CD4-positive, alpha-beta T cell treated with Interleukin-4 for 1 hour (primary cell): ENCODE results near the gene TUBGCP3.
"Not testable (repeated sequence)": the region's sequence is repeated elsewhere in the genome, so short reads cannot be mapped to it uniquely, and the experiment has no call there.

Source experiments
- DNase-seq, 2 donors: peaks; one replicate each; pipeline ENCODE4 v3.0.0-alpha.2; 2020 to 2022

The TUBGCP3 gene, protein sequence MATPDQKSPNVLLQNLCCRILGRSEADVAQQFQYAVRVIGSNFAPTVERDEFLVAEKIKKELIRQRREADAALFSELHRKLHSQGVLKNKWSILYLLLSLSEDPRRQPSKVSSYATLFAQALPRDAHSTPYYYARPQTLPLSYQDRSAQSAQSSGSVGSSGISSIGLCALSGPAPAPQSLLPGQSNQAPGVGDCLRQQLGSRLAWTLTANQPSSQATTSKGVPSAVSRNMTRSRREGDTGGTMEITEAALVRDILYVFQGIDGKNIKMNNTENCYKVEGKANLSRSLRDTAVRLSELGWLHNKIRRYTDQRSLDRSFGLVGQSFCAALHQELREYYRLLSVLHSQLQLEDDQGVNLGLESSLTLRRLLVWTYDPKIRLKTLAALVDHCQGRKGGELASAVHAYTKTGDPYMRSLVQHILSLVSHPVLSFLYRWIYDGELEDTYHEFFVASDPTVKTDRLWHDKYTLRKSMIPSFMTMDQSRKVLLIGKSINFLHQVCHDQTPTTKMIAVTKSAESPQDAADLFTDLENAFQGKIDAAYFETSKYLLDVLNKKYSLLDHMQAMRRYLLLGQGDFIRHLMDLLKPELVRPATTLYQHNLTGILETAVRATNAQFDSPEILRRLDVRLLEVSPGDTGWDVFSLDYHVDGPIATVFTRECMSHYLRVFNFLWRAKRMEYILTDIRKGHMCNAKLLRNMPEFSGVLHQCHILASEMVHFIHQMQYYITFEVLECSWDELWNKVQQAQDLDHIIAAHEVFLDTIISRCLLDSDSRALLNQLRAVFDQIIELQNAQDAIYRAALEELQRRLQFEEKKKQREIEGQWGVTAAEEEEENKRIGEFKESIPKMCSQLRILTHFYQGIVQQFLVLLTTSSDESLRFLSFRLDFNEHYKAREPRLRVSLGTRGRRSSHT

DNA sequence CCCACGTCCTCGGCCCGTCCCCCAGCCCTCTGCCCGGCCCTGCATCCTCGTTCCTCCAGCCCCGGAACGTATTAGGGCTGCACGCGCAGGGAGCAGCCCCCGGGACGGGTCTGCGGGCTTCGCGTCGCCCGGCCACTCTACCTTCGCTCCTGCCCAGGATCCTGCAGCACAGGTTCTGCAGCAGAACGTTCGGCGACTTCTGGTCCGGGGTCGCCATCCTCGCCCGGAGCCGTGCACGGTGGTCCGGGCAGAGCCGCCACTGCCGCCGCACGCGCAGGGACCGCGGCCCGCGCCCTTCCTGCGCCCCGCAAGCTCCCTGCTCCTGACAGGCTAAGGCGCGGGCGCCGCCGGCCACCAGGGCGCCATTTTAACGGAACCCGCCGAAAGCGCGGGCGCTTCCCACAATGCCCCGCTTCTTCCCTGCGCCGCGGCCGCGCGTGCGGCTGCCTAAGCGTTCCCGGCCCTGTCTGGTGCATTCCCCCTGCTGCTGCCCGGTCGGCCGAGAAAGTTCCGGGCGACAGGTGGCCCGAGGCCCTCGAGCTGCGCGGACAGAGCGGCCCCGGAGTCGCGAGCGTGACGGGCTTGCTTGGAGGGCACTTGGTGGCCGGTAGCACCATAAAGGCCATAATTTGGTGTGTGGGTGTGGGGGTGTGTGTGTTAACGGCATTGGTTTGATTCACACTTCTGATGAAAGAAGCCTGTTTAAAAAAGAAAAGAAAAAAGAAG is at the start of gene TUBGCP3:
Gene TUBGCP3 (minus strand): TSS at position 390 of the 726 bp plus-strand sequence. CDS start 173 bp downstream, at position 217.
- peak; percentile 78 to 79 for DNase-seq

DNA sequence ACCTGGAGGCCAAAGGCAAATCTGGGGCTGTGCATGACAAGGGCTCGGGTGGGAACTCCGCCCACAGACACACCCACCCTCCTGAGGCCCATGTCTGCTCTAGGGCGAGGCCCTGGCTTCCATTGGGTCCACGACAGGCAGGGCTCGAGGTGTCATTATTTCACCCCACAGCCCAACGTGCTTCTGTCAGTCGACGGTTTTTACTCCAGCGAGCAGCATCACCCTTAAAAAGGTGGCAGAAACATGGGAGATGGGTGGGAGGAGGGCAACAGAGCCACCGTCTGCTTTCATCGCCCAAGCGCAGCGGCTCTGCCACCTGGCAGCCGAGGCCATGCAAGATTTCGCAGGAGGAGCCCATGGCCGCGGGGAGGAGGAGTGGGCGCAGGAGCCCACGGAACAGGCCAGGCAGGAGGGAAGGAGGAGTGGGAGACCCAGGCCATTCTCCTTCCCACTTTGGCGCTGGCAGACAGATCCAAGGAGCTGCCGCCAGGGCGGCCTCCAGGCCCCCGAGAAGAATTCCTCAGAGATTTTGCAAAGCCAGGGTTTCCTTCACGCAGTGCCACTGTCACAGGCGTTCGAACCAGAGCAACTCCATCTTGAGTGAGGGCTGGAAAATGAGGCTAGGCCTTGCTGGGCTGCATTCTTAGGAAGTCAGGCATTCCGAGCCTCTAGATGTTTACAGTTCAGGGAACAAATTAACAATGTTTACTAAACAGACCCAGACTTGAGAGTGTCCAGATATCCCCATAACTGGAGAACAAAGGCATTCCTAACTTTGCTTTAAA is 49.3 kb upstream of the TUBGCP3 start:
- DNase-seq = no peak

DNA sequence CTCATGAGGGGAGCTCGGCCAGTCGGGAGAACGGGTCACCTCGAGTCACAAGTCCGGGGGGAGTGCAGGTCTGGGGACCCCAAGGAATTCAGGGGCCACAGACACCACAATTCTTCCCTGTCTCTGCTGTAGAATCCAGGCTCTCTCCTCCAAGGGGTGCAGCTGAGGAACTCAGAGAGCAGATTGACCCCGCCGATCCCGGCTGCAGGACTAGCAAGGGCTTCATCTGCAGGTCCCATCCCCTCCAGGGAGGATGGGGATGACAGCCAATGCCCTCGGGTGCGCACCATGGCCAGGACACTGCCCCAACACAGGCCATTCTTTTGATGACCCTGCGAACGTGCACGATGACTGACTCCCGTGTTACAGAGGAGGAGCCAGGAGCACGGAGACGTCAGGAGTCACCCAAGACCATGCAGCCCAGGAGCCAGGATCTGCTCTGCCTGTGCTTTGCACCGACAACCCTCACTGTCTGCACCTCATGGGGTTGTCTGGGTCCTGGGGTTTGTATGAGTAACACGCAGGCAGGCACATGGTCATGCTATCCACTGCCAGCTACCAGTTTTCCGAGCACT is 48.5 kb upstream of the TUBGCP3 start:
- no peak for DNase-seq

DNA sequence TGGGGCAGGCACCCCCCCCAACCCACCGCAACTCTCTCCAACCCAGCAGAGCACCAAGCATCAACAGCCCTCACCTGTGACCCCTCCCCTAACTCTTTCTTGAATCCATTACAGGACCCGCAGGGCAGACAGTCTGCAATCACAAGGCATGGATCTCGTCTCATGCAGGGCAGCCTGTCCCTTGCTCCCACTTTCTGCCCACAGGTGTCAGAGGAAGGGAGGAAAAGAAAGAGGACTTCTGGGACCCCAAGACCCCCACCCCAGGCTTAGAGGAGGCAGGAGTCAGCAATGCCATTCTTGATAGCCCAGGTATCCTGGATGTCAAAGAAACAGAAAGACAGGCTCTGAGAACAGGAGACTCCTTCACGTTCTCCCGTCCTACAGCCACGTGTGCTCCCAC is 47.4 kb upstream of the TUBGCP3 start:
- no peak for DNase-seq

DNA sequence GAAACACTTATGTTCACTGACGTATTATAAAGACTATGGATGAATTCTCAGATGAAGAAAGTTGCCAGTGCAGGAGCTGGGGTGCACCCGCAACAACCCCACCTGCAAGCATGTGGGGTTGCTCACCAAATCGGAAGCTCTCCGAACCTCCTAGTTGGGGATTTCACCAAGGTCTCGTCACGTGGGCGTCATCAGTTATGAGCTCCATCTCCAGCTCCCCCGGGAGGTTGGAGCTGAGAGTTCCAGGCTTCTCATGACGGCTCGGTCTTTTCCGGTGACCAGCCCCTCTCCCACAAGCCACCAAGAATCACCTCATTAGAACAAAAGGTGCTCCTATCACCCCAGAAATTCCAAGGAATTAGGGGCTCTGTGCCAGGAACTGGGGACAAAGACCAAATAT is 46.1 kb upstream of the TUBGCP3 start:
- no peak for DNase-seq

DNA sequence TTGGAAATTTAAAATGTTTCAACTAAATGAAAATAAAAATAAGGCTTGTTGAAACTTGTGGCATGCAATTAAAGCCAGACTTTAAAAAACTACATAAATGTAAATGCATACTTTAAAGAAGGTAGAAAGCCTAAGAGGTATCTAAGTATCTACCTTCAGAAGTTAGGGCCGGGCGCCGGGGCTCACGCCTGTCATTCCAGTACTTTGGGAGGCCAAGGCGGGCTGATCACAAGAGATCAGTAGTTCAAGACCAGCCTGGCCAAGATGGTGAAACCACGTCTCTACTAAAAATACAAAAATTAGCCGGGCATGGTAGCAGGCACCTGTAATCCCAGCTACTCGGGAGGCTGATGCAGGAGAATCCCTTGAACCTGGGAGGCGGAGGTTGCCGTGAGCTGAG is 42.3 kb upstream of the TUBGCP3 start:
- DNase-seq = not testable (repeated sequence)

DNA sequence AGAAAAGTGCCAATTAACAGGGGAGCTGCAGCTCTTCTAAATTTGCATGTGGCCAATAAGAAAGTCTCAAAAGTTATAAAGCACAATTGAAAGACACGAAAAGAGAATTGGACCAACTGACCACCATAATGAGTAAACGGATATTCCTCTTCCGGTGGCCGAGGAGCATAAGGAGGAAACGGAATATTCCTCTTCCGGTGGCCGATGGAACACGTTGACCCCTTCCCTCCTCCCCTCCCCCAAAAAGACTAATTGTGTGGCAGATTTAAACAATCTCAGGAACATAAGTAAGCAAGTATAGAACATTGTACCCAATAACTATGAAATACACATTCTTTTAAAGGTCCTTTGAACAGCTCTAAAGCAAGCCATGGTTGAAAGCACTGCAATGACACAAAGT is 41.2 kb upstream of the TUBGCP3 start:
- DNase-seq = no peak

DNA sequence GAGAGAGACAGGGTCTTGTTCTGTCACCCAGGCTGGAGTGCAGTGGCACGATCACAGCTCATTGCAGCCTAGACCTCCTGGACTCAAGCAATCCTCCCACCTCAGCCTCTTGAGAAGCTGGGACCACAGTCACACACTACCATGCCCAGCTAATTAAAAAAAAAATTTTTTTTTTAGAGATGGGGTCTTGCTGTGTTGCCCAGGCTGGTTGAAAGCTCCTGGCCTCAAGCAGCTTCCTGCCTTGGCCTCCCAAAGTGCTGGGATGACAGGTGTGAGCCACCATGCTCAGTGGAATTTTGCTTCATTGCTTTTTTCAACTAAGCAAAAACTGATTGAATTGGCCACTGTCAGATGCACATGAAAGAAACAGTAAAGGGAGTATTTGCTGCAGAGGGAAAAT is 39.7 kb upstream of the TUBGCP3 start:
- DNase-seq = not testable (repeated sequence)

DNA sequence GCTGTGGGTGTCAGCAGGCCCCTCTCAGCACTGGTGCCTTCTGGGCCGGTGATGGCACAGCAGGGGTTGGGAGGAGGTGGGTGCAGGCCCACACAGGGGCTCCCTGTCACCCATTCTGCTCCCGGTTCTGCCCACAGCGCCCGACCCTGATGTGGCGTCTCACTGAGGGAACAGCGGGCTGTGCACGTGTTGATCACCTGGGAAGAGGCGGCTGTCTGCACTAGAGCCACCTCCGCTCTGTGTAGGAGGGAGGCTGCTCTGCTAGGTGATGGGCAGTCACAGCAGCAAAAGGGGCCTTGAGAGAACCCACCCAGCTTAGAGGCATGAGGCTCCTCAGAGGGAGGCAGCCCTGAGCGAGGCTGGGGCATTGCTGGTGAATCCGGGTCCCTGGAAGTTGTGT is 39.2 kb upstream of the TUBGCP3 start:
- no peak for DNase-seq

DNA sequence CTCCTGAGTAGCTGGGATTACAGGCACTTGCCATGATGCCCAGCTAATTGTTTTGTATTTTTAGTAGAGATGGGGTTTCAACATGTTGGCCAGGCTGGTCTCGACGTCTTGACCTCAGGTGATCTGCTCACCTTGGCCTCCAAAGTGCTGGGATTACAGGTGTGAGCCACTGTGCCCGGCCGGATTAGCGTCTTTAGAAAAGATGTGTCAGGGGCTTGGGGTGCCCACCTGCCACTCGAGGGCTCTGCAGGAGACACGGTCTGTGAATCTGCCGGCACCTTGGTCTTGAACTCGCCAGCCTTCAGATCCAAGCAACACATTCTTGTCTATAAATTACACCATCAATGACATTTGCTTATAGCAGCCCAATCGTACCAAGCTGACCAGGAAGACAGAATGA is 38.8 kb upstream of the TUBGCP3 start:
- DNase-seq = no peak

DNA sequence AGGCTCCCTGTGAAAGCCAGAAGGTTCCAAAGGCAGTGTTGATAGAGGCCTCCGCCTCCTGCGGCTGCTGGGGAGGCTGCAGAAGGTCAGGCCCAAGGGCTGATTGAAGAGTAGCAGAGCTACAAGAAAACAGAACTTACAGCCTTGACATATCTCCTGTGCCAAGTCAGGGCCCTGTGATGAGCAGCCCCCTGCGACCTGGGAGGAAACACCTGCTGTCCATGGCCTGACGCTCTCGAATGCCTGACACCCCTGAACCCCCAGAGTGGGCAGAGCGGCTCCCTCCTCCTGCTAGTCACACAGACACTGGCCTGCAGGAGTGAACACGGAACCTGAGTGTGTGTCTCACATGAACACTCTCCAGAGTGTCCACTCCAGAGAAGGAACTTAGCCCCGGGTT is 38.2 kb upstream of the TUBGCP3 start:
- no peak for DNase-seq

DNA sequence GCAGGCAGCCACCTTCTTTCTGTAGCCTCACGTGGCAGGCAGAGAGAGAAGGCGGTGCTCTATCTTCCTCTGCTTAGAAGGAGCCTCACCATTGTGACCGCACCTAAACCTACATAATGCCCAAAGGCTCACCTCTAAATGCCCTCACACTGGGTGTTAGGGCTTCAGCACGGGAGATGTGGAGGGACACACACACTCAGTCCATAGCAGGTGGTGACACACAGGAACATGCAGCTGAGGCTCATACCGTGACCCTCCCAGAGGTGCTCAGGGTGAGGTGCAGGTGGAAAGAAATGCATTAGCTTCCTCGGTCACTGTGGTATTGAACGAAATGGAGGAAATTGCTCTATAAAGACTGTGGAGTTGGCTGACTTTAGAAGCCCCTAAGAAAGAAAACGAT is 37.7 kb upstream of the TUBGCP3 start:
- DNase-seq = no peak

DNA sequence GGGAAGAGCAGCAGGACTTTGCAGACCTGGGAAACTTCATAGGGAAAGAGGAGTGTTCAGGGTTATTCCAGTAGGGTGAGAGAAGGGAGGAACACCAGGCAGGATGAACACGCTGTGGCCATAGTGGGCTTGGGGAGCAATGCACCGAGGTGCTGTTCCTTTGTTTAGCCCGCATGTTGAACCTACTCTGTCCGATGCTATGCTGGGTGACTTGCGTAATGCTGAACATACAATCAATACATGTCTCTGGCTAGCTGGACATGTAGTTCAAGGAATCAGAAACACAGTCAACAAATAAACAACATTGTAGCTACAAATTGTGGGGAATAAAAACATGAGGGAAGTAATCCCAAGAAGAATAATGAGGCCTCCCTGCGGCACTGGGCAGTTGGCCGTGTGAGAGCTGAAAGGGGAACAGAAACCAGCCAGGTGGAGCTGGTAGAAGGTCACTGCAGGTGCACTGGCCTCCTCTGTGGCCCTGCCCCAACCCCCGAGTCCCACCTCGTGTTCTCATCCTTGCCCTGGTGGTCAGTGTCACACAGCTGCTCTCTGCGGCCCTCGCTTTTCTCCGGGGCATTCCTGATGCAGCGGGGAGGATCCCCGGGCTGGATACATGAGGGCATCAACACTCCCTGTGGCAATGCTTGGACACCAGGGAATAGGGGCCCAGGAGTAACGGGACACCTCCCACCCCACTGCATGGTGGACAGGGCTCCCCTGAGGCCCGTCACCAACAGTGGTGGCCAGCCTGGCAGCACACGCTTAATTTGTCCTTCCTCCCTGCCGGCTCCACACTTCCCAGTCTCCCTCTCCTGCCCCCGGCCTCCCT is 36.9 kb upstream of the TUBGCP3 start:
- no peak for DNase-seq

DNA sequence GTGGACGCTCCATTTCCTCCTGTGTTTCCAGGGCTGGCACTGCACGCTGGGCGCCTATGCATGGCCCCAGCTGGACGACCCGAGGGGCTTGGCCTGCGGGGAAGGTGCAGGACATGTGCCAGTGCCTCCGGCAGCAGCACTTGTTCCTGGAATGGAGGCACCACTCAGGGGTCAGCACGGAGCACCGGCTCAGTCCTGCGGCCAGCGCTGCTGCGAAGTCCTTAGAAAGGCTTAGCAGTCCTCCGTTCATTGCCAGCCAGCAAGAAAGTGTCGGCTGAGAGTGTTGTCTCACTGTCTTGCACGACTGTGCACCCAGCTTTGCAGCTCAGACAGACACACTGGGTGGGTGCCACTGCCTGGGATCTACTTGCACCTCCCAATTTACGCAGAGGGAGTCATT is 36.1 kb upstream of the TUBGCP3 start:
- no peak for DNase-seq

DNA sequence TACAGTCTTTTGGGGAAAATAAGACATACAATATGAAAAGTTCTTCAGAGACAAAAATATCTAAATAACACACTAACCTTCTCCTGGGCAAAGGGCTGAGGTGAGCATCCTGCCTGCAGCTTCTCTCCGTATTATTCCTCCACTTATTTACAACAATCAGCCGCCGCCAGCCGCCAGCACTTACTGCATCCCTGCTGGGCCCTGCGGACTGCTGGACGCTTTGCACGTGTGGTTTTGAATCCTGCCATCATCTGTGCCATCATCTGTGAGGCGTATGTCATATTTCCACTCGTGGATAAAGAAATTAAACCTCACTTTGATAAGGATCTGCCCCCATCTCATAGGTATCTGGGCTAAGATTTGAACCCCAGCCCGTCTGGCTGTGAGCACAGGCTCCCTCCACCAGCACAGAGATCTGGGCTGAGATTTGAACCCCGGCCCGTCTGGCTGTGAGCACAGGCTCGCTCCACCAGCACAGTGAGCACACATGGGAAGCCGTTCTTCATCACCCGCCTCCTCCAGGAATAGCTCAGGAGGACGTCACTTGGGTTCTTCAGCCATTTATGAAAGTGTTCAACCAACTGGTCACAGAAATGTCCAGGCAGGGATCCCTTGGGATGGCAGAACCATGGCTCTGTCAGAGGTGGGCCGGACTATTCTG is 35.2 kb upstream of the TUBGCP3 start:
- no peak for DNase-seq

DNA sequence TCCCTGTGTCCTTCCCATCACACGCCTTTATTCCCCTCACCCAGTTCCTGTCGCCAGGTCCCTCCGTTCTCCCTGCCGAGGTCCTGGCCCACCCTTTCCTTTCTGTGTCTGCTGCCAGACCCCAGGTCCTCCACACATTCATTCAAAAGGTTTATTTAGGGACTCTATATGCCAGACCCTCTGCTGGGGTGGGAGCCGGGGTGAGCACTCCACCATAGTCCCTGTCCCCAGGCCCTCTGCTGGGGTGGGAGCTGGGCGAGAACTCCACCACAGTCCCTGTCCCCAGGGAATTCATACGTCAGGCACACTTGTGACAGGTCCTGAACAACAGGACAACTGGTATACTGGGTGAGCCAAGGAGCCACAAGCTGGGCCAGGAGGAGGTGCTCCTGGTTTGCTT is 34.4 kb upstream of the TUBGCP3 start:
- no peak for DNase-seq

DNA sequence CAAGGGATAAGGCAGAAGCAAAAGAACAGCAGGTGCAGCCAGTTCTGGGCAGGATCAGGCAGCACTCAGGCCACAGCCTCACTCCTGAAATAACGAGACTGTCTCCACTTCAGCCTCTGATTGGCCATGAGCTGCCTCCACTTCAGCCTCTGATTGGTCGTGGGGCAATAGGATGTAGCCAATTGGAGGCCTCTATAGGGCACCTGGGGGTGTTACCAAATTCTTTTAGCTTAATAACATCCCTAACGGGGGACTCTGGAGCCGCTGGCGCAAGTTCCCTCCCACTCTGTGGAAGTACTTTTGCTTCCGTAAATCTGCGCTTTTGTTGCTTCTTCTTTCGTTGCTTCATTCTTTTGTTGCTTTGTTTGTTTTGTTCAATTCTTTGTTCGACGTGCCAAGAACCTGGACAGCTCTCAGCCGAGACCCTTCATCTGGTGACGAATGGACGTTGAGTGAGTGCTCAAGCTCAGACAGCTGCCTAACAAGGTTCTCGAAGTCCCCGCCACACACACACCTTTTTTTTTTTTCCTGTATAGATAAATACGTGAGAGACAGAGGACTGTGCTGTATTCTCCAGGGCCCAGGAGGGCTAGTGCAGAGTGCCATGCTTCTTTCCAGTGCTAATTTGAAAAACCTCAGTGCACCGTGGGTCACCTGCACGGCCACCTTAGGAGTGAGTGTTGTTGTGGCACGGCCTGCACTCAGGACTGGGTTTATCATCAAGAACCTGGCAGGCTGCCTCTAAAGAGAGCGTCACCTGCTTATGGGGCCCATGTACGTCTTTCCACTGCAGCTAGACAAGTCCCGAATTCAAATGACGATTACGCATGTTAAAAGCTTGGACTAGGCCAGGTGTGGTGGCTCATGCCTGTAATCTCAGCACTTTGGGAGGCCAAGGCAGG is 32.0 kb upstream of the TUBGCP3 start:
- DNase-seq = no peak

DNA sequence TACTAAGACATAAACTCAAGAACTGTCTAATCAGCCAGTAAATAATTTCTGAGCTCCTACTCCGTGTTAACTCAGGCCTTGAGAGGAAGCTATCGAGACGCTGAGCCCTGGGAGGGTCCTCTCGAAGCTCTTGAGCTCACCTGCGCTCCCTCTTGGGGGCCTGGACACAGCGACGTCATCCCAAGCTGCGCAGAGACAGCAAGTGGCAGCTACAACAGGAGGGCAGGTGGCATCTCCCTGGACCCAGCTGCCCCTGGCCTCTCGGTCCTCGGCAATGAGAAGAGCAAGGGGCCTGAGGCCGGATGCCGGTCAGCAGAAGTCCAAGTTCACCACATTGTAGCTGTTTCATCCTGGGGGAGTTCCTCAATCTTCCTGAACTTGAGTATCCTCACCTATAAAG is 30.5 kb upstream of the TUBGCP3 start:
- no peak for DNase-seq

DNA sequence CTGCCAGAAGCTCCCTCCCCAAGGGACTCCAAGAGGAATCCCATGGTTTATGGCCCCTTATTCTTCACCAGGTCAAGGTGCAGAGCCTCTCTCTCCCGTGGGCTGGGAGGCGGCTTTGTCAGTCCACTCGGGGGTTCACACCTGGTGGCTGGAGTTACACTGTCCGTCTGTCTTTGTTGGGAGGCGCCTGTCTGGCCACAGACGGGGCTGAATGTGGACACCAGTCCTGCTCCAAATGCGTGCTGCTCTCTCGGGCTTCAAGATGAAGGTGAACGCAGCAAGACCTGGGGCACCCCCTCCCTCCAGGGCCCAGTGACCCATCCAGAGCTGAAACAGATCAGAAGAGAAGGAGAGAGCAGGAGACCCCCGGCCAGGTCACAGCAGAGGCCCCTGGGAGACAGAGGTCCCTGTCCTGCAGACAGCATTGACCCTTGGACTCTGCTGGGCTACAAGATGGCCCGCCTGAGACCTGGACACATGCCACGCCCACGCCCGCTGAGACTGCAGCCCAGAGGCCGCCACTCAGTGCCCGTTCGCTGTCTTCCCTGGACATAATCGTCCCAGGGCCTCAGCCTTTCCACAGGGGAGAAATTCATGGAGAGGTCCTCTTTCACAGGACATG is 29.9 kb upstream of the TUBGCP3 start:
- DNase-seq = no peak
